Measurements from ENCODE around the gene ZNF609.

DNA sequence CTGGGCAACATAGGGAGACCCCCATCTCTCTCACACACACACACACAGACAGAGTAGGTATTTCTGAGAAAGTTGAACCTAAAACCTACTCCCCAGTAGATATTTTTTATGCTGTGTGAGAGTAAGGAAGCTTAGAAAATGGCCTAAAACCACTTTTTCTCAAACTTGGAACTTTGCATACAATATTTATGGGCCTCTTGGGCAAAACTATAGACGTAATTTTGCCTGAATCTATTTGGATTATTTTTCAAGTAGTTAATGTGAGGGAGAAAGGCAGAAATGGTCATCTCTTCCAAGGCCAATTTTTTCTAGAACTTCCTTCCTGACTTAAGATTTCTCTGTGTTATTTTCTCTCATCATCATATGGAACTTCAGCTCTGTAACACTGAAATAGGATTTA, 81.7 kb downstream of the ZNF609 start:
- TF ChIP-seq CEBPB (IDR thresholded peaks at IDR 0.05) (no peak), EHMT2 (IDR thresholded peaks at IDR 0.05; ENCODE audit: low read depth) (no peak), CHD2 (IDR thresholded peaks at IDR 0.05; ENCODE audit: low read length, partially characterized antibody) (no peak), NPAS2 (CRISPR knock-in tag; IDR thresholded peaks at IDR 0.05; ENCODE audit: borderline replicate concordance) (no peak), MAFK (IDR thresholded peaks at IDR 0.05; ENCODE audit: partially characterized antibody) (no peak), KDM1A (IDR thresholded peaks at IDR 0.05; ENCODE audit: low read depth) (no peak), RCOR1 (IDR thresholded peaks at IDR 0.05; ENCODE audit: low read depth, low read length) (no peak), BHLHE40 (IDR thresholded peaks at IDR 0.05; ENCODE audit: low read depth, low read length) (no peak), ESRRA (IDR thresholded peaks at IDR 0.05; ENCODE audit: borderline replicate concordance, low read length) (no peak), POLR2A (IDR thresholded peaks at IDR 0.05; ENCODE audit: low read length) (no peak)
- TF ChIP-seq, protein P1, sequence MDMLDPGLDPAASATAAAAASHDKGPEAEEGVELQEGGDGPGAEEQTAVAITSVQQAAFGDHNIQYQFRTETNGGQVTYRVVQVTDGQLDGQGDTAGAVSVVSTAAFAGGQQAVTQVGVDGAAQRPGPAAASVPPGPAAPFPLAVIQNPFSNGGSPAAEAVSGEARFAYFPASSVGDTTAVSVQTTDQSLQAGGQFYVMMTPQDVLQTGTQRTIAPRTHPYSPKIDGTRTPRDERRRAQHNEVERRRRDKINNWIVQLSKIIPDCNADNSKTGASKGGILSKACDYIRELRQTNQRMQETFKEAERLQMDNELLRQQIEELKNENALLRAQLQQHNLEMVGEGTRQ (IDR thresholded peaks at IDR 0.05) = no peak
- TF ChIP-seq, protein P2, sequence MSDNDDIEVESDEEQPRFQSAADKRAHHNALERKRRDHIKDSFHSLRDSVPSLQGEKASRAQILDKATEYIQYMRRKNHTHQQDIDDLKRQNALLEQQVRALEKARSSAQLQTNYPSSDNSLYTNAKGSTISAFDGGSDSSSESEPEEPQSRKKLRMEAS (IDR thresholded peaks at IDR 0.05) = no peak
- TF ChIP-seq, protein P3, sequence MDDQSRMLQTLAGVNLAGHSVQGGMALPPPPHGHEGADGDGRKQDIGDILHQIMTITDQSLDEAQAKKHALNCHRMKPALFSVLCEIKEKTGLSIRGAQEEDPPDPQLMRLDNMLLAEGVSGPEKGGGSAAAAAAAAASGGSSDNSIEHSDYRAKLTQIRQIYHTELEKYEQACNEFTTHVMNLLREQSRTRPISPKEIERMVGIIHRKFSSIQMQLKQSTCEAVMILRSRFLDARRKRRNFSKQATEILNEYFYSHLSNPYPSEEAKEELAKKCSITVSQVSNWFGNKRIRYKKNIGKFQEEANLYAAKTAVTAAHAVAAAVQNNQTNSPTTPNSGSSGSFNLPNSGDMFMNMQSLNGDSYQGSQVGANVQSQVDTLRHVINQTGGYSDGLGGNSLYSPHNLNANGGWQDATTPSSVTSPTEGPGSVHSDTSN (IDR thresholded peaks at IDR 0.05) = no peak
- TF ChIP-seq, protein P4, sequence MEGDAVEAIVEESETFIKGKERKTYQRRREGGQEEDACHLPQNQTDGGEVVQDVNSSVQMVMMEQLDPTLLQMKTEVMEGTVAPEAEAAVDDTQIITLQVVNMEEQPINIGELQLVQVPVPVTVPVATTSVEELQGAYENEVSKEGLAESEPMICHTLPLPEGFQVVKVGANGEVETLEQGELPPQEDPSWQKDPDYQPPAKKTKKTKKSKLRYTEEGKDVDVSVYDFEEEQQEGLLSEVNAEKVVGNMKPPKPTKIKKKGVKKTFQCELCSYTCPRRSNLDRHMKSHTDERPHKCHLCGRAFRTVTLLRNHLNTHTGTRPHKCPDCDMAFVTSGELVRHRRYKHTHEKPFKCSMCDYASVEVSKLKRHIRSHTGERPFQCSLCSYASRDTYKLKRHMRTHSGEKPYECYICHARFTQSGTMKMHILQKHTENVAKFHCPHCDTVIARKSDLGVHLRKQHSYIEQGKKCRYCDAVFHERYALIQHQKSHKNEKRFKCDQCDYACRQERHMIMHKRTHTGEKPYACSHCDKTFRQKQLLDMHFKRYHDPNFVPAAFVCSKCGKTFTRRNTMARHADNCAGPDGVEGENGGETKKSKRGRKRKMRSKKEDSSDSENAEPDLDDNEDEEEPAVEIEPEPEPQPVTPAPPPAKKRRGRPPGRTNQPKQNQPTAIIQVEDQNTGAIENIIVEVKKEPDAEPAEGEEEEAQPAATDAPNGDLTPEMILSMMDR (IDR thresholded peaks at IDR 0.05) = no peak

All from A549 (cell line).